ENCODE measurements around the gene LRRC2.
"Not testable (repeated sequence)": the region's sequence is repeated elsewhere in the genome, so short reads cannot be mapped to it uniquely, and the experiment has no call there.

LRRC2 gene, protein sequence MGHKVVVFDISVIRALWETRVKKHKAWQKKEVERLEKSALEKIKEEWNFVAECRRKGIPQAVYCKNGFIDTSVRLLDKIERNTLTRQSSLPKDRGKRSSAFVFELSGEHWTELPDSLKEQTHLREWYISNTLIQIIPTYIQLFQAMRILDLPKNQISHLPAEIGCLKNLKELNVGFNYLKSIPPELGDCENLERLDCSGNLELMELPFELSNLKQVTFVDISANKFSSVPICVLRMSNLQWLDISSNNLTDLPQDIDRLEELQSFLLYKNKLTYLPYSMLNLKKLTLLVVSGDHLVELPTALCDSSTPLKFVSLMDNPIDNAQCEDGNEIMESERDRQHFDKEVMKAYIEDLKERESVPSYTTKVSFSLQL

GRCh38 chr3:46566040-46566641 lies at the start of gene LRRC2:
LRRC2 (minus strand) TSS chr3:46566302; CDS start chr3:46551591, 14,711 bp downstream.
- no peak for DNase-seq (ENCODE audit: low read depth in 2 of 2, low spot score in 1 of 2)

- no peak for DNase-seq (ENCODE audit: low read depth in 2 of 2, low spot score in 1 of 2)
These were observed 49.1 kb upstream of the LRRC2 start for GRCh38 chr3:46615050-46615775.

GRCh38 chr3:46614431-46614830 lies 48.3 kb upstream of the LRRC2 start:
- DNase-seq (ENCODE audit: low read depth in 2 of 2, low spot score in 1 of 2), result no peak

DNA sequence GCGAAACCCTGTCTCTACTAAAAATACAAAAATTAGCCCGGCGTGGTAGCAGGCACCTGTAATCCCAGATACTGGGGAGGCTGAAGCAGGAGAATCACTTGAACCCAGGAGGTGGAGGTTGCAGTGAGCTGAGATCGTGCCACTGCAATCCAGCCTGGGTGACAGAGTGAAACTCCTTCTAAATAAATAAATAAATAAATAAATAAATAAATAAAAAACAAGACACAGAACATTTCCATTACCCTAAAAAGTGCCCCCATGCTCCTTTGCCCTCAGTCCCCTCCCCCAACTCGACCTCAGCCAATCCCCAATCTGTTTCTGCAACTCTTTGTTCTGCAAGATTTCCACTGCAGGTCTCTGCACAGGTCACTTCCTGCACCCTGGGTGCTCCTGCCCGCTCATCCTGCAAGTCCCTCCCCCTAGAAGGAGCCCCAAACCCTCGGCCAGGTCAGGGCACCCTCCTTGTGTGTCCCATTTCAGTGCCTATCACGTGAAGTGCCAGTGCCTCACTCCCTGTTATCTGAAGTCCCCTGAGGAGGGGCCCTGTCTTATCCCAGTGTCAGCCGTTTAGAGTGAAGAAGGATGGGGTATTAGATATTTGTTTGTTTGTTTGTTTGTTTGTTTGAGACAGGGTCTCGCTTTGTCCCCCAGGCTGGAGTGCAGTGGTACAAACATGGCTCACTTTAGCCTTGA lies 47.4 kb upstream of the LRRC2 start:
- DNase-seq (ENCODE audit: low read depth in 2 of 2, low spot score in 1 of 2), result no peak

DNA sequence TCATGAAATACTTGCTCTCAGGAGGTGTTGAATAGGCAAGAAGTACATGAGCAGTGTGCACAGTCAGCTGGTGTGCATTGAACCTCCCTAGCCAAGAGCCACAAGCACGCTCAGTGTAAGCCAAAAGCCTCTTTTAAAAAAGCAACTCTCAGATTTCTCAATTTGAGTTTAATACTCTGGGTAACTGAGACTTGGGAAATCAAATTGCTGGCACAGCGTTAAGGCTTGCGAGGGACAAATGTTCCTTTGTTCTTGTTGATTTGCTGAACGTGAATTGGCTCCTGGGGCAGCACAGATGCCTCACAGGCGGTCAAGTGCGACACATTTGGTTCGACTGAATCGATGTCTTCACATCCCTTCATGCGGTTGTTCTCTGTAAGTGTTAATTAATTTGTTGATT lies 46.2 kb upstream of the LRRC2 start, which contains the start of gene FAM240A:
FAM240A (plus strand) TSS at position 202 of the 400 bp plus-strand sequence; CDS start at position 361, 159 bp downstream.
- no peak for DNase-seq (ENCODE audit: low read depth in 2 of 2, low spot score in 1 of 2)

GRCh38 chr3:46609944-46610722 lies 44.0 kb upstream of the LRRC2 start:
- no peak for DNase-seq (ENCODE audit: low read depth in 2 of 2, low spot score in 1 of 2)

- no peak for DNase-seq (ENCODE audit: low read depth in 2 of 2, low spot score in 1 of 2)
These were observed 43.2 kb upstream of the LRRC2 start for GRCh38 chr3:46609212-46609721.

- DNase-seq (ENCODE audit: low read depth in 2 of 2, low spot score in 1 of 2), result no peak
These were observed 41.5 kb upstream of the LRRC2 start for GRCh38 chr3:46607603-46608028.

GRCh38 chr3:46604127-46604526 lies 38.0 kb upstream of the LRRC2 start:
- DNase-seq (ENCODE audit: low read depth in 2 of 2, low spot score in 1 of 2), result no peak

DNA sequence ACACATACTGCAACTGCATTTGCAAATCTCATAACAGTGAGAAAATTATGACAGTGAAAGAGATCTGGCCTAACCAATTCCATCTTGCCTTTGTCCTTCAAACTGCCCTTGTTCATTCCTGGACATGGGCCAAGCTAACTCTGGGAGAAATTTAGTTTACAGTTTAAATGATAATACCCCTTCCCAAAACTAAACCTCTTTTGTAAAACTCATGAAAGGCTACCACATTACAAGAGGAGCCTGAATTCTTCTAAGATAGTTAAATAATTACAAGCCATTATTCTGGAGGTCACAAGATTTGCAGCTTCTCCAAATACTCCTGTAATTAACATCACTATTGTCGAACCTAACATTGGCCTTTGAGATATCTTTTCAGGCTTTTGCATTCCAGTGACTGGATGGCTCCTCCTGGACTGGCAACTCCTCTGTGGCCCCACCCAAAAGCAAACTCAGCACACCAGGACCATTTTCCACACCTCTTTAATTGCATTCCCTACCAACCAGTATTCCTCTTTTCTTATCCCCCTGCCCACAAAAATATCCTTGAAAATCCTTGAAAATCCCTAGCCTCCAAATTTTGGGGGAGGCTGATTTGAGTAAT lies 37.4 kb upstream of the LRRC2 start:
- no peak for DNase-seq (ENCODE audit: low read depth in 2 of 2, low spot score in 1 of 2)

GRCh38 chr3:46599590-46599989 lies 33.5 kb upstream of the LRRC2 start:
- no peak for DNase-seq (ENCODE audit: low read depth in 2 of 2, low spot score in 1 of 2)

DNA sequence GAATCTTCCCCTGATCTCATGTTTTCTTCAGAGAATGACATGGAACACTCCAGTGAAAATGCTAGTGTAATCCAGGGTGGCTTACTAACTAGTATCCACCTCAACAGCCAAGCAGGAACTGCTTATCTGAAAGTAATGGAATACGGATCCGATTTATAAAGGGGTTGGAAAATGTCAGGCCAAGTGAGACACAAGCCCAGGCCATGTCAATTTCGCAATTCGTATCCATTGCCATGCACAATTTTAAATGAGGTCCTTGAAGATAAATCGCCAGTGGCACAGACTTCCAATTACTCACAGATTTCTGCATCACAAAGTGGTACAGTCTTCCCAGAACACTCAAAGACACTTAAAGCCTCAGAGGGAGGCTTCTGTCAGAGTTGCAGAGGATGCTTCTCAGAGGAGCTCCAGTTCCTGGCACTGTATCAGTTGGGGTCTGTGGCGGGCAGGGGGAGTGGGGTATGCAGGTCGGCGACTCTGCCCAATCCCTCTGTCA lies 29.8 kb upstream of the LRRC2 start:
- DNase-seq (ENCODE audit: low read depth in 2 of 2, low spot score in 1 of 2), result no peak

DNA sequence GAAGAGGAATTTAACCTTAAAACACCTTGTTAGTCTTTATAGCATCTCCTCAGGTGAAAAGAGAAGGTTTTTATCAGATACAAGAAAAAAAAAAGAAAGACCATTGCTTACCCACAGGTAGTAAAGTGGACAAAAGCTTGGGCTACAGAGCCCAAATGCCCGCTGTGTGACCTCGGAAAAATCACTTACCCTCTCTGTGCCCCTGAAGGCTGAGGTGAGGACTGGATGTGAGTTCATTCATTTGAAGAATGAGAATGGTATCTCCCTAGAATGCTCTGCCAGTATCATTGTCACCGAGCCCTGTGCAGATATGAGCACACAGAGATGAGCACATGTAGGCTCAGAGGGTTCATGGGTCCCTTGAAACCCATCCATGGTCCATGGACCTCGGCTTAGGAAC lies 28.6 kb upstream of the LRRC2 start:
- no peak for DNase-seq (ENCODE audit: low read depth in 2 of 2, low spot score in 1 of 2)

DNA sequence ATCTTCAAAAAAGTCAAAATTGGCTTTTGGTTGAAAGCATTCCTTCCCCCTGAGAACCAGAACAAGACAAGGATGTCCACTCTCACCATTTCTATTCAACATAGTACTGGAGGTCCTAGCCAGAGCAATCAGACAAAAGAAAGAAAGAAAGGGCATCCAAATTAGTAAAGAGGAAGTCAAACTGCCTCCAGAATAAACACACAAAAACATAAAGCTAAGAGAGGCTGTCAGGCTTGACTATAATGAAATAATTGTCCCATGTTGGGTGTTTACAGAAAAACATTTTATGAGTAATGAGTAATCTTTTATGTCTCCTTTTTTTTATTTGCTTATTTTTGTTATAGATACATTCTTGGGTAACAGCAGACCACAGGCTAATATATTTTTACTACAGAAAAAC lies 27.9 kb upstream of the LRRC2 start:
- no peak for DNase-seq (ENCODE audit: low read depth in 2 of 2, low spot score in 1 of 2)

GRCh38 chr3:46593274-46593862 lies 27.3 kb upstream of the LRRC2 start:
- DNase-seq (ENCODE audit: low read depth in 2 of 2, low spot score in 1 of 2), result no peak

GRCh38 chr3:46587268-46587667 lies 21.2 kb upstream of the LRRC2 start:
- not testable (repeated sequence) for DNase-seq (ENCODE audit: low read depth in 2 of 2, low spot score in 1 of 2)

GRCh38 chr3:46586738-46587246 lies 20.7 kb upstream of the LRRC2 start:
- DNase-seq (ENCODE audit: low read depth in 2 of 2, low spot score in 1 of 2), result no peak

DNA sequence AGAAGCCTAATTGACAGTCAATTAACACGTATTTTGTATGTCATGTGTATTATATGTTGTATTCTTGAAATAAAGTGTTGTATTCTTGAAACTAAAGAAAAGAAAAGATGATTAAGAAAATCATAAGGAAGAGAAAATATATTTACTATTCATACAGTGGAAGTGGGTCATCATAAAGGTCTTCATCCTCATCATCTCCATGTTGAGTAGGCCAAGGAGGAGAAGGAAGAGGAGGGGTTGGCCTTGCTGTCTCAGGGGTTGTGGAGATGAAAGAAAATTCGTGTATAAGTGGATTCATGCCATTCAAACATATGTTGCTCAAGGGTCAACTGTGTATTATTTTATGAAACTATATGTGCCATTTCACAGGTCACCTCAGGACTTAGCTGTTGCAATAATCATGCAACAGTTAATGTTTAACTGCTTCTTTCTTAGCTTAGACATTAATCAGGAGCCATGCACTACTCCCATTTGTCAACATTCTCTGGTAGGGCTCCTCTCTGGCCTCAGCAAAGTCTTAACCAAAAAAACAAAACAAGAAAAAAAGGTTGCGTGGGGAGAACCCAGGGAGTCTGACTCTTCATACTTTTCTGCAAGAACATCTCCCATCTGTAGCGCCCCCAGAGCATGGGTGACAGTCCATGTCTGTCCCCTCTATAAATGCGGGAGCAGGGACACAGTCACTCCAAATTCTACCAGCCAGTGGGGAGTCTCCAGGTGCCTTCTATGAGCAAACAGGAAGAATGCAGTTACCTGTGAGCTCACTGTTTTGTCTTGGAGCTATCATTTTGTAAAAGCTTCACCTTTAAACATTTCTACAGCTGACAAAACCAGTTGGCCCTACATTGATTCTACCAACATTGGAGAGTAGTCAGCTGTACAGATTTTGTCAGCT lies 19.9 kb upstream of the LRRC2 start:
- no peak for DNase-seq (ENCODE audit: low read depth in 2 of 2, low spot score in 1 of 2)

Data from stimulated activated CD8-positive, alpha-beta memory T cell treated with anti-CD3 and anti-CD28 coated beads, Interleukin-4, amount 100 ng/mL, for 4 hours (primary cell).